HG03135 (cell line): Measurements from ENCODE around the gene INPP4B.
"Not testable (repeated sequence)": the region's sequence is repeated elsewhere in the genome, so short reads cannot be mapped to it uniquely, and the experiment has no call there.

Experiments used
- ATAC-seq: cut with Tn5 transposase; IDR thresholded peaks from one replicate; pipeline ENCODE4 v1.9.1; 2021; ENCODE audit warnings: mild to moderate bottlenecking, moderate library complexity; ENCODE audit not compliant: unreplicated experiment

Gene INPP4B

GRCh38 chr4:142551517-142552305 is 294.4 kb downstream of the INPP4B start:
- no peak for ATAC-seq

GRCh38 chr4:142550965-142551364 is 295.1 kb downstream of the INPP4B start:
- no peak for ATAC-seq

GRCh38 chr4:142549726-142550463 is 296.2 kb downstream of the INPP4B start:
- ATAC-seq = no peak

GRCh38 chr4:142549248-142549647 is 296.9 kb downstream of the INPP4B start:
- no peak for ATAC-seq

- ATAC-seq = no peak
These were observed 297.6 kb downstream of the INPP4B start for GRCh38 chr4:142548491-142548890.

- no peak for ATAC-seq
These were observed 298.1 kb downstream of the INPP4B start for GRCh38 chr4:142547974-142548373.

GRCh38 chr4:142544594-142544993 is 301.5 kb downstream of the INPP4B start:
- ATAC-seq = no peak

- ATAC-seq = no peak
These were observed 302.1 kb downstream of the INPP4B start for GRCh38 chr4:142544039-142544438.

- no peak for ATAC-seq
These were observed 305.7 kb downstream of the INPP4B start for GRCh38 chr4:142540483-142540804.

GRCh38 chr4:142539796-142540482 is 306.2 kb downstream of the INPP4B start:
- no peak for ATAC-seq

GRCh38 chr4:142535009-142535408 is 311.1 kb downstream of the INPP4B start:
- ATAC-seq = no peak

- no peak for ATAC-seq
These were observed 314.0 kb downstream of the INPP4B start for GRCh38 chr4:142532054-142532453.

GRCh38 chr4:142530728-142531127 is 315.4 kb downstream of the INPP4B start:
- ATAC-seq = no peak

- no peak for ATAC-seq
These were observed 317.7 kb downstream of the INPP4B start for GRCh38 chr4:142528433-142528832.

- ATAC-seq = no peak
These were observed 323.0 kb downstream of the INPP4B start for GRCh38 chr4:142523111-142523510.

GRCh38 chr4:142519342-142519741 is 326.8 kb downstream of the INPP4B start:
- no peak for ATAC-seq

GRCh38 chr4:142516686-142517526 is 329.2 kb downstream of the INPP4B start:
- ATAC-seq = no peak

- ATAC-seq = no peak
These were observed 333.9 kb downstream of the INPP4B start for GRCh38 chr4:142512161-142512560.

- ATAC-seq = no peak
These were observed 336.2 kb downstream of the INPP4B start for GRCh38 chr4:142509881-142510280.

- not testable (repeated sequence) for ATAC-seq
These were observed 336.7 kb downstream of the INPP4B start for GRCh38 chr4:142509381-142509780.

GRCh38 chr4:142500966-142501365 is 345.1 kb downstream of the INPP4B start:
- no peak for ATAC-seq
